Dendritic cell treated with granulocyte-macrophage colony-stimulating factor and Interleukin-4, amounts not matched to agents 40 ng/mL and 50 ng/mL, for 4 days (primary cell): ENCODE data around the gene EFNA4.
"Not testable (repeated sequence)": the region's sequence is repeated elsewhere in the genome, so short reads cannot be mapped to it uniquely, and the experiment has no call there.

Experiments
- H3K27ac Mint-ChIP-seq: one replicate; pipeline ENCODE4 v1.8.0; 2022; ENCODE audit warnings: mild to moderate bottlenecking, mixed read lengths
- H3K27me3 Mint-ChIP-seq: one replicate; pipeline ENCODE4 v1.8.0; 2022; ENCODE audit warnings: mild to moderate bottlenecking, mixed read lengths
- H3K36me3 Mint-ChIP-seq: one replicate; pipeline ENCODE4 v1.8.0; 2022; ENCODE audit warnings: low read depth, mixed read lengths
- H3K4me1 Mint-ChIP-seq: one replicate; pipeline ENCODE4 v1.8.0; 2022; ENCODE audit warnings: low read depth, mixed read lengths
- H3K4me3 Mint-ChIP-seq: one replicate; pipeline ENCODE4 v1.8.0; 2022; ENCODE audit warnings: mild to moderate bottlenecking, moderate library complexity, mixed read lengths
- H3K9me3 Mint-ChIP-seq: one replicate; pipeline ENCODE4 v1.8.0; 2022; ENCODE audit warnings: mixed read lengths
- intact Hi-C: fragments of 100-400 bp; cut with micrococcal nuclease; formaldehyde crosslinking; loops from one replicate; pipeline ENCODE4 v1.15.0; 2022

Gene EFNA4

DNA sequence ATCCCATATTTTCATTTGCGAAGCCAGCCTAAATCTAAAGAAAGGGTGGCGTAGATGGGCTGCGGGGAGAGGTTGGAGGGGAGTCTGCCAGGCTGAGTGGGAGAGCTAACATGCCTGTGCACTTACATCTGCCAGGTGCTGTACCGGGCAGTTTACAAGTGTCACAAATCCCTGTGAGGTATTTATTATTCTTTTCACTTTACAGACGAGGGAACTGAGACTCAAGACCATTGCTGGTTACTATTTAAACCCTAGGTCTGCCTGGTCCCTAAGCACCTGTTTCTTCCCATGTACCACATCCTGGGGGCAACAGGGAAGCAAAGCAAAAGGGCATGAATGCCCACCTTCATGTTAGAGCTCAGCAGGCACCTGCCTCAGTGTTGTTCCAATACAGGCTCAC lies 44.8 kb downstream of the EFNA4 start:
- Mint-ChIP-seq H3K9me3 (no peaks in the 10 kb centered on the region), H3K27ac (no peak overlapping the region), H3K27me3 (peaks cover 31% of the 10 kb centered on the region), H3K36me3 (no peaks in the 10 kb centered on the region), H3K4me3 (no peak overlapping the region), H3K4me1 (peaks cover 25% of the 10 kb centered on the region)
- intact Hi-C loops, result no loop called here

DNA sequence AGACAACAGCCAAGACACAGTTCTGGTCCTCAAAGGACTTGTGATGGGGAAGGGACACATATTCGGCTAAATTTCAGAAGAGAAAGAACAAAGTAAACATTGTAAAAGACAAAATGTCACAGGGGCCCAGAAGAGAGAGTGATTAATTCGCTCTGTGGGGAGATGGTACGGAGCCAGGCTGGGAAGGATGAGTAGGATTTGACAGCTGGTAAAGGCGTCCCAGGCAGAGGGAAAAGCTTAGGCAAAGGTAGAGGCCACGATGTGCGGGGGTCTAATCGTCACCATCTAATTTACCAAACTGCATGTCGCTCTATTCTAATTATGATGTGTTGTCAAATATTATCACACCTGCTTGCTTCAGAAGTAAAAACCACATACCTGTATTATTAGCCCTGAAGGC lies 46.8 kb downstream of the EFNA4 start:
- H3K27ac Mint-ChIP-seq, result no peak overlapping the region
- H3K27me3 Mint-ChIP-seq, result peaks cover 26% of the 10 kb centered on the region
- H3K4me3 Mint-ChIP-seq, result no peak overlapping the region
- H3K36me3 Mint-ChIP-seq, result no peaks in the 10 kb centered on the region
- intact Hi-C loops, result no loop called here
- H3K4me1 Mint-ChIP-seq, result peaks cover 5% of the 10 kb centered on the region
- no peaks in the 10 kb centered on the region for H3K9me3 Mint-ChIP-seq

GRCh38 chr1:155110826-155111225 lies 47.3 kb downstream of the EFNA4 start:
- Mint-ChIP-seq H3K27ac (no peak overlapping the region), H3K4me1 (peaks cover under 1% of the 10 kb centered on the region), H3K9me3 (no peaks in the 10 kb centered on the region), H3K27me3 (peaks cover 21% of the 10 kb centered on the region), H3K4me3 (no peak overlapping the region), H3K36me3 (no peaks in the 10 kb centered on the region)
- intact Hi-C loops, result no loop called here

GRCh38 chr1:155113450-155113980 lies 50.0 kb downstream of the EFNA4 start:
- Mint-ChIP-seq H3K27me3 (peaks cover 32% of the 10 kb centered on the region), H3K4me1 (no peaks in the 10 kb centered on the region)

DNA sequence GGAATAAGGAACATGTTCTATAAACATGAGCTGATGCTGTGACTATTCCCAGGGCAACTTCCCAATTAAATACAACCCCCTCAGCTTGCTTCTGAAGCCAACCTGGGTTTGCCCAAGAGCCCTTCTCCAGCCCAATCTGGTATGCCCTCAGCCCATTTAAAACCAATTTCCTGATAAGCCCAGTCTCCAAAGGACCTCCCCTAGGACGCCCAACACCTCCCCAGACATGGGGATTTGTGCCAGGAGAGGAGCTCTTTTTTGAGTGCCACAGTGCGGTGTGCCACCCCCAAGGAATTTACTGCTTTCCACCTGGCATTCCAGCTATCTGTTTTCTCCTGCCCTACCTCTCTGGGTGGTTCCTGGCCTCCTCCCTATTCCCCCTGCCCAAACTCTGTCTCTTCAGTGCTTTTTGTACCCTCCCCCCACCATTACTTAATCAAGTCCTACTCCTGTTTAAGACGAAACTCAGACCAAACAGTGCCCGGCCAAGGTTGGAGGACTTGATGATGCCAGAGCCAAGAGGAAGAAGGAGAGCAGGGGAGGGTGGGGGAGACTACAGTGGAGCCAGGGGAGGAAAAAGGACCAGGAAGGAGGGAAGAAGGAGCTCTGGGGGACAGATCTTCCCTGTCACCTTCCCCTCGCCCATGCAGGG lies 52.7 kb downstream of the EFNA4 start:
- Mint-ChIP-seq H3K4me3 (no peak overlapping the region), H3K9me3 (no peaks in the 10 kb centered on the region), H3K36me3 (no peaks in the 10 kb centered on the region), H3K27me3 (peaks cover 51% of the 10 kb centered on the region), H3K4me1 (no peaks in the 10 kb centered on the region), H3K27ac (no peak overlapping the region)
- intact Hi-C loops, result no loop called here

More at GRCh38 chr1:155113450-155113980, 50.0 kb downstream of the EFNA4 start:
- Mint-ChIP-seq H3K27ac (no peak overlapping the region), H3K9me3 (no peaks in the 10 kb centered on the region), H3K36me3 (no peaks in the 10 kb centered on the region), H3K4me3 (no peak overlapping the region)
- intact Hi-C loops, result no loop called here

DNA sequence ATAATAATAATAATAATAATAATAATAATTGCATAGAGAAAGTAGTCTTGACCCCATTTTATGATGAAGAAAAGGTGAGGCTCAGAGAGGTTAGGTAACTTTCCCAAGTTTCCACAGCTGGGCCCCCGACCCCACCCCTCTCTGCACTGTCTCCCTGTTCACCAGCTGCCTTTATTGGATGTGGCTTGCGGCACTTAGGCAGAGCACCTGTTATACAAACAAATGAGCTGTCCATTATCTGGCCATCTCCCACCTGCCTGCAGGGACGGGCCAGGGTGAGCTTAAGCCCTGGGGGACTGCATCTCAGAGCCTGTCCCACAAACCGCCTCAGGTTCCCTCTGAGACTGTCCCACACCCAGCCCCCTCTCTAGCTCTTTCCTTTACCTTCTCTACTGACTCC lies 54.1 kb downstream of the EFNA4 start:
- Mint-ChIP-seq H3K27me3 (peaks cover 56% of the 10 kb centered on the region), H3K4me1 (no peaks in the 10 kb centered on the region), H3K27ac (no peak overlapping the region), H3K9me3 (no peaks in the 10 kb centered on the region), H3K36me3 (no peaks in the 10 kb centered on the region), H3K4me3 (no peak overlapping the region)
- intact Hi-C loops, result no loop called here

- H3K4me1 Mint-ChIP-seq, H3K9me3 Mint-ChIP-seq, H3K27ac Mint-ChIP-seq, H3K36me3 Mint-ChIP-seq, intact Hi-C loops, H3K4me3 Mint-ChIP-seq: not testable (repeated sequence)
- peaks cover 60% of the 10 kb centered on the region for H3K27me3 Mint-ChIP-seq
Observed at GRCh38 chr1:155118090-155118489, 54.5 kb downstream of the EFNA4 start.
